GM19238 (cell line): ENCODE data around the gene NPNT.

Source experiments
- DNase-seq: peaks from one replicate; pipeline ENCODE4 v3.0.0; 2011; ENCODE audit warnings: low spot score; ENCODE audit not compliant: insufficient read length

Gene NPNT

DNA sequence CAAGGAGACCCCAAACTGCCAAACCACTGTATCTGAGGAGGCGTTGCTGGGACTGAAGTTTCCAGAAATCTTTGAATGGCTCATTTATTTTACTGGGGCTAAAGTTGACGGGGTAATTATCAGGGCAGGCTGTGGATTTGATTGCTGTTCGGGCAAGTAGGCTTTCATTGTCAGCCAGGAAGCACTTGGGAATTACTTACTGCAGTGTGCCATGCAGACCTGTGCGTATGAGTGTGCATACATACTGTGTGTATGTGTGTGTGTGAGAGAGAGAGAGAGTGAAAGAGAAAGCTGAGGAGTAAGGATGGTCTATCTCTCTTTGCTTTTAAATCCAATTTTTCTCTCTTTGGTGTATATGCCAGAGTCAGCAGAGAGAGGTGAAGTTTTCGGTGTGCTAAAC, 122.7 kb downstream of the NPNT start:
- no peak for DNase-seq

DNA sequence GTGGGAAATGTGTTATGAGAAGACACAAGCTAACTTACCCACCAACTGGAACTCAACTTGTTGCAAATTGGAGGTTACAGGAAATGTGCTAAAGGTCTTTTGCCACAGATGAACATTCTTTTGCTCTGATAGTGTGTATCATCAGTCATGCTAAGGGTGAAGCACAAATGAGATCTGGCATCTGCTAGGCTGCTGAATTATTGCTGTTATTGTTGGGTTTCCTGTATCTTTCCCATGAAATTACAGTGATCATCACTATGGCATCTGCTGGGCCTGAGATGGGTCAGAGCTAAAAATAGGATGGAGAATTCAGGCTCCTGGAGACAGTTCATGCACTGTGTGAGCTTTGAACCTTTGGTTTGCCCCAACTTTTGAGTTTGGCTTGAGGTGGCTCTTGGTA, 124.5 kb downstream of the NPNT start:
- DNase-seq: no peak
